MV-4-11 (cell line): Measurements from ENCODE around the gene PAH.

ENCODE experiments used
- DNase-seq: peaks from one replicate; lab custom pipeline; 2025; lab: John Stamatoyannopoulos, UW

PAH gene

DNA sequence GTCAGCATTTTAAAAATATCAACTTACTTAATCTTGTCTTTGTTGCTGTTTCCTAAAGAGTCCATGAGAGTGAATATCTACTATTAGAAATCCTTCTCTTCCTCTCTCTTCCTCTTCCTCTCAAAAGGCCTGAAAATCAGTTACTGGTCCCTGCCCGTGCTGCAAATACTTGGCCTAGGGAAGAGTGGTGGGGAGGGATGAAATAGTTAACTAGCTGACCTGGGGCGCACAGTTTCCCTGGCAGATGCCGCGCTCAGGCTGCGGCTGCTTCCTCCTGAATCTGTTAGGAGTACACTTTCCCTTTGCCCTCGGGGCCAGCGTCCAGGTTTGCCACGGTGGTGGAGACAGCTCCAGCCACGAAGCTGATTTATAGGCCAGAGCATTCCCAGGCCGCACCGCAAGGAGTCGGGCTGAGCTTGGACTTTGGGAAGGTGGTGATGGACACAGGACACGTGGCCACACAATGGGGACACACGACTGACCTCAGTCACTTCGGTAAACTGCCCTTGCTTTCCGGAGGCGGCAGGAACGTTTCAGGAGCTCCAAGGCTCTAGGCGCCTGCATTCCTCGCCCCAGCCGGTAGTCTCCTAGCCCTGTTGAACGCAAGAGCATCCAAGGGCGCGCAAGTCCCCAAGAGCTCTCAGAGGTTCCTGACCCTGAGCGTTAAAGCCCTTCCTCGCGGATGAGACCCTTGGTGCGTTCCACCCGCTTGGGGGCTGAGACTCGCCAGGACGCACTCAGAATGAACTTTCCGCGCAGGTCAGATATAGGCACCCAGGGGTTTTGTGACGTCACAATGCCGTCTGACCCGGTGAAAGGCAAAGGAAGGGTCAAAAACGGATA lies 33.3 kb upstream of the PAH start:
- DNase-seq = no peak

DNA sequence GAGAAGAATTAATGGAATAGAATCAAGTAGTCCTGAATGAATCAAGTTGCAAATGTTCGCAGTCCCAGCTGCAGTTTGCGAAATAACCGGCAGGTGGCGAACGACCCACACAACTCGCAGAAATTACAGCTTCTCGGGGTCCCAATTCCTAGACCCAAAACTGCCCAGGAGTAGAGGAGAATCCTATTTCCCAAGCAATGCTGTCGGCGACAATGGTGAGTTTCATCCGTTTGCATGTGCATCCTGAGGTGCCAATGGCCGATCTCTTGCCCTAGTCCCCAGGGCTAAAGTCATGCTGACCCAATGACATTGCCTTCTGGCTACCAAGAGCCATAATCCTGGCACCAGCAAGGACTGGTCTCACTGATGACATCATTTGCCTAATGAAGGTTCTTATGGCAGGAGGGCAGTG lies 31.9 kb upstream of the PAH start:
- DNase-seq = no peak

- no peak for DNase-seq
These were observed 29.0 kb upstream of the PAH start for GRCh38 chr12:102946042-102946441.

- DNase-seq = no peak
These were observed 22.7 kb upstream of the PAH start for GRCh38 chr12:102939670-102940222.

DNA sequence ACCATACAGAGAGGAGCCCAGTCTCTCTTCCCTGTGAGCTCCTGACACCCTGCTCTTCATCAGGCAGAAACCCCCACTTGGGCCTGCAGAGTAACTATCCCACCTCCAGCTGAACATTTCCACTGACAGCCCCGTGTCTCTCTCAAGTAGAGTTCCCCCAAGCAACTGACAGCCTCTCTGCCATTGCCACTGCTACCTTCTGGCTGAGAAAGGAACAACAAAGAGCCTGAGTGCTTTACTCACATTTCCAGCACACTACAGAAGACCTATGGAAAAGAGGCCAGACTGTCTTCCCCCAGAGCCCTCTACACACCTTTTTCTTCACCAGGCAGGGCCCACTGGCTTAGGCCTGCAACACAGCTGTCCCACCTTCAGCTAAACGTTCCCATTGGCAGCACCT lies 22.0 kb upstream of the PAH start:
- no peak for DNase-seq

GRCh38 chr12:102933168-102933567 lies 16.1 kb upstream of the PAH start:
- no peak for DNase-seq

DNA sequence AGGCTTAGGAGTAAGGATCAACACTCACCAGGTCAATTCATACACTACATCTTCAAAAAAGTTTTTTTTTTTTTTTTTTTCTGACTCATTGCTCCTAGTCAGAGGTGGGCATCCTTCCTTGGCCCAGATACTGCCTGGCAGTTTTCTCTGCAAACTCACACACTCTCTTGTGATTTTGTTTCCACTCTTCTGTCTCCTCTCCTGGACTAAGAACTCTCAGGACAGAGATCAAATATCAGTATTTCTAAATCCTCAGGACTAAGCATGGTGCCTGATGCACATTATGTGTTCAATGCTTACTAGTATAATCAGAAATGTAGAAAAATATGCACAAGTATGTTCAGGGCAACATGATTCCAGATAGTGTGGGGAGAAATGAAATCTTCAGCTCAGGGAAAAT lies 10.2 kb upstream of the PAH start:
- no peak for DNase-seq

DNA sequence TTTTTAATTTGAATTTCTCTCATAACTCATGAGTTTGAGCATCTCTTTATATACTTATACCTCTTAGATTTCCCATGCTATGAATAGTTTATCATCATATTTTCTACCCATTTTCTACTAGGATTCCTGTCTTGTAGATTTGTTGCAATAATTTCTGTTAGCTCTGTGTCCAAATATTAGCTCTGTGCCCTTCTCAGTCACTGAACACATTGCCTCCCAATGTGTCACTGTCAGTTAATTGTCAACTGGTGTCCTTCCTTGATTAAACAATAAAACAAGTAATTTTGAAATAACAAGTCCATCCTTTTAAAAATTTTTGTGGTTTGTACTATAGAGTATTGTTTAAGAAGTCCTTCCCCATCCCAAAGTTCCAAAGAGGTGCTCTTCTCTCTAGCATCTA lies 4.2 kb upstream of the PAH start:
- no peak for DNase-seq

DNA sequence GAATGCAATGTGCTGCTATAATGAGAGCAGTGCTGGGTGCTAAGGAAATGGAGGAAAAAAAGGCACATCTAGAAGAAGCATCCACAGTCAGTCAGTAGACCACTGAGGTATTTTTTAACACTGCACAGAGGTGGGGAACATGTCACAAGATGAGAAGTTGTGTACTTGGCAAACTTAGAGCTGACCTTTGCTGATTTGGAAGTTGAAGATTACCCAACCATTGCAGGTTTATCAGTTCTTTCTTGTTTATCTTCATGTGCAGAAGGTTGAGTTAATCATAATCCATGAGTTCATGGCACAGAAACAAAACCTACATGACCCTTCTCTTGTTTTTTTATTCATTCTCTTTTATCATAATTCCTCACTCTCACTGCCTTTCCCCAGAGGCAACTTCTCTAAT lies 3.2 kb upstream of the PAH start:
- no peak for DNase-seq

DNA sequence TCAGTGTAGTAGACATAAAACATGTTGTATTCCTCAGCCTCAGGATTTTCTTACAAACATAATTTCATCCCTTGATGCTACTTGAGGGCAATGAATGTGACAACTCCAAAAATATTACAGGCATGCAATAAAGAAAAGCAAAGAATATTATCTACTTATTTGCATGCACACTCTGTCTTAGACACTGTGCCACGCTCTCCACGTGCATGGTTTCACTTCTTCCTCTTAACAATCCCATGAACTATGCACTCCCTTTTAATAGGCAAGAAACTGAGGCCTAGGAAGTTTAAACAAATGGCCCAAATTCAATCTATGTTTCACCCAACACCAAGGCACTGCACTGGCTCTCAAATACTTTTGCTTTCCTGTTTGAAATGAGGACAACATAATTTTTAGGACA lies 1.8 kb upstream of the PAH start:
- no peak for DNase-seq

DNA sequence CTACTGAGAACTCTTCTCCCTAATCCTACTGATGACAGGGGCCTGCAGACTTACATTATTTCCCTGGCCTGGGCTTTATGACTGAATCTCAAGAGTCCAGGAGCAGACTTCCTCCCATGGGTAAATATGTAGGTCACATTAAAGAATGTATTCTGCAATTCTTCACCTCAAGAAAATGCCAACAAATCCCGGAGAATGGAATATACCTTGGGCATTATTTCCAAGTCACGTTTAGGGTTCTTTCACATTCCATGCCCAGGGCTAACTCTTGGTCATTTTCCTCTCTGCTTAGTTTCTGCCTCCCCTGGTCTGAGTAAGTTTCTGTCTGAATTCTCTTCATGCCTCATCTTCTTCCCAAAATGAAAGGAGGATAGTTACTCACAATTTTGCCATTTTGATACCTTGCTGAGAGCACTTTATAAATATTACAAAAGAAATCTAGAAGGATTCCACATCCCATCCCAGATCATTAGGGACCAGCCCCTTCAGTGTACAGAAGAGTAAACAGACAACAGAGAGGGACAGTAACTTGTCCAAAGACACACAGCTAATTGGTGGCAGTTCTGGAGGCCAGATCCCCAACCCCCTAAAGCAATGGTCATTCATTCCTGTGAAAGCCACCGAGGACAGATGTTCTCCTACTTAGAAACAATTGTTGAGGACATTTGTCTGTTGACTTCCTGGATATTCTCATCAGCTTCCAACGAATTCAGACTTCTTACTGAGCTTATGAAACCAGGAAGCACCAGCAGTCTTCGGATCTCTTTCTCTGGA lies 605 bp downstream of the PAH start:
- no peak for DNase-seq

GRCh38 chr12:102913453-102914226 lies 3.4 kb downstream of the PAH start:
- DNase-seq = no peak

- DNase-seq = no peak
These were observed 4.8 kb downstream of the PAH start for GRCh38 chr12:102912258-102912657.

DNA sequence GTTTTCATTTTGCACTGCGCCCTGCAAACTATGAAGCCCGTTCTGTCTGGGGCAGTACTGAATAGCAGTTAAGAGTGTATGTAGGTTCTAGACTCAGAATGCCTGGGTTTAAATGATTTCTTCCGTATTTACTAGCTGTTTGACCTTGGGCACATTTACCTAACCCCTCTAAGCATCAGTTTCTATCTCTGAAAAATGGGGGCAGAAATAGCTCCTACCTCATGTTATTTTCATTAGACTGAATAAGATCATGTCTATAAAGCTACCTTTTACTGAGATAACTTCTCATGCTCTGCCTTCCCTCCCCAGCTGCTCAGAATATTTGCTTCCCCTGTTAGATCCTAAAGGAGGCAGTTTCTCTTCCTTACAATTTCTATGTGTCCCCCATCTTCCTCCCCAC lies 5.7 kb downstream of the PAH start:
- DNase-seq = no peak

DNA sequence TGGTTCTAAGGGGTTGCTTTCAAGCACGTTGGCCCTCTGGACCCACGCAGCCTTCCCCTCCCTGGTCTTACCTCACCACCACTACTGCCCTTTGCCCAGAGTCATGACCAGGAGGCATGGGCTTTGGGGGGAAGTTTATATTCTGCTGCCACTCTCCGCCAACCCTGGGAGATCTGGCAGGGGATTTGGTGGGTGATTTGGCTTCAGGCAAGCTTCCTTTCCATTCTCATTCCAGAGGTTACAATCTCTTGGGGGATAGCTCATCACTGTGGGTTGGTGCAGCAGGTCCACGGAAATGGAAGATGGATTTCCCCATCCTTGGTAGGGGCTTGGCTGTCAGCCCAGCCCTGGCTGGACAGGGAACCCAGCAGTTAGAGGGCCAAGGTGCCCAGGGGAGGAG lies 6.3 kb downstream of the PAH start:
- no peak for DNase-seq

DNA sequence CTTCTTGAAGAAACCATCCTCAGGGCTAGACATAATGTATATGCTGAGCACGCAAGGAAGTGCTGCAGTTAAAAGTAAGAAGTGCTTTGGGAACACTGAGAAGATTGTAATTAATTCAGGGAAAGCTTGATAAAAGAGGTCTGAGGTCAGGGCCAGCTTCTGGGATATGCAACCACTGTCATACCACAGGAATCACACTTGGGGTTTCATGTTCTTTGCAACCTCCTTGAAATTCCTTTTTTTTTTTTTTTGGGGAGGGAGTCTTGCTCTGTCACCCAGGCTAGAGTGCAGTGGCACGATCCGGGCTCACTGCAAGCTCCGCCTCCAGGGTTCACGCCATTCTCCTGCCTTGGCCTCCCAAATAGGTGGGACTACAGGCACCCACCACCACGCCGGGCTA lies 6.9 kb downstream of the PAH start:
- no peak for DNase-seq

- no peak for DNase-seq
These were observed 9.1 kb downstream of the PAH start for GRCh38 chr12:102907918-102908317.

DNA sequence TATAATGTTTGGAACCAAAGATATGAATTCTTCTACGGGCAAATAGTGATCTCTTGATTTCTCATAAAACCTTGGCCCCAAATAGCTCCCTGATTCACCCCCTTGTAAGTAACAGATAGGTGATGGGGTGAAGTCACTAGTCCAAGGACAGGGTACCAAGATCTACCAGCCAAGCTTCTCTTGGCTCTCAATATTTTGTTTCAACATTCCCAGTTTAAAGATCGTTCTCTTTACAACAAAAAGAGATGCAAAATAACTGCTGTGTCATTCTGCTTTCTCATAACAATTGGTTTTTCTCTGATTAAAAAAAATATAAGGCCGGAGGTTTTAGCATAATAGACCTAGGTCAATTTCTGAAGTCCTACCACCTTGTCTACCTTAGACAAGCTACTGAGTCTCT lies 11.8 kb downstream of the PAH start:
- no peak for DNase-seq

- DNase-seq = no peak
These were observed 13.6 kb downstream of the PAH start for GRCh38 chr12:102903337-102904007.

DNA sequence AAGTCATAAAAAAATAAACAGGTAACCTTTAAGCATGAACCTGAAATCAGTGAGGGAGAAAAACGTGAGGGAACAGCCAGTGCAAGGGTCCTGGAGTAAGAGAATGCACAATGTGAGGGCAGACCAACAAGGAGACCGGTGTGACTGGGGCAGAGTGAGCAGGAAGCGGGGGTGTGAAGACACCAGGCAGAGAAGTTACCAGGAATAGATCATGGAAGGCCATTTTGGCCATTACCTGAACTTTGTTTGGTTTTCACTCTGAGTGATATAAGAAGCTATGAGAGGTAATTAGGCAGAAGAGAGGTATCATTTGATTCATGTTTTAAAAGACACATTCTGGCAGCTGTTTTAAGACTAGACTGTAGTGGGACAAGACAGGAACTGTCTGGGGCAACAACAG lies 15.0 kb downstream of the PAH start:
- no peak for DNase-seq

DNA sequence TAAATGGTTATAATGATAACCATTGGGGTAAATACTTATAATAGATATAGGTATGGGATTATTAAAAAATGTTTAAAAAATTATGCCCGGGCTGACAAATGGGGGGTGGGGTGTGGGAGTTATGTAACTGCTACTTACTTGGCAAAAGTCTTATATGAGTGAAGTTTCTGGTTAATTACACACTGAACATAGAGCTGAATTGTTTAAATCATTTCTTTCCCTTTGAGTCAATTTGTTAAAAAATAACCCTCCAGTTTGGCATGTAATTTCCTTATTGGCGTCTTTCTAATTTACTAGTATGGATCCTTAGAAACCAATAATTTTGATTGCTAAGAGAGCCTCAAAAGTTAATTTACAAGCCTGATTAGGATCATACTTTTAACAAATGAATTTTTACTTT lies 16.7 kb downstream of the PAH start:
- no peak for DNase-seq

DNA sequence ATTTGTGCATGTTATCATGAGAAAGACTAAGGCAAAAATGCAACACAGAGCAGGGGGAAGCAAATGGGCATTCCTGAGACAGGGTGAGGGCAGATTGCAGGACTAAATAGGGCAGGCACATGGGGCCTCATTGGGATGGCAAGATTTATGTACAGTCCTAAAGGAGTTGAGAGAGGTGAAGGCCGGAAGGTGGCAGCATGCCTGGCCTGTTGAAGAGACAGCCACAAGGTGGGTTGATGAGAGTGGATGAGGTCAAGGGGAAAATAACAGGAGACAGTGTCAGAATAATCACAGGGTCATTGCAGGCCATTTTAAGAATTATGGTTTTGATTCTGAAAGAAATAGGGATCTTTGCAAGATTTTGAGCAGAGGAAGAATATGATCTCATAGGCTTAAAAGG lies 21.0 kb downstream of the PAH start:
- no peak for DNase-seq
